Adrenal gland (tissue), 5 donors: Measurements from ENCODE around the gene CRADD.

Source experiments
- POLR2A ChIP-seq, 2 donors: fragments of 450-650 bp; IDR thresholded peaks; one replicate each; pipeline ENCODE4 v1.6.1; 2017; ENCODE audit warnings: antibody characterized with exemption in 2 of 2, mild to moderate bottlenecking in 2 of 2, moderate library complexity in 1 of 2
- TF ChIP-seq, protein P1 (sequence below), 6 experiments: fragments of 450-650 bp in 4 of 6; fragments of 200-600 bp in 2 of 6; sonication (generic) in 1 of 6; IDR thresholded peaks; 1 replicate in 5 of 6; 2 replicates in 1 of 6; pipeline versions ENCODE4 v1.5.1 to v1.8.0; 2016 to 2021; ENCODE audit warnings: antibody characterized with exemption in 6 of 6, mild to moderate bottlenecking in 2 of 6, moderate library complexity in 1 of 6
- donor health status: DM: no; HTN: no; CAD: no.

DNA sequence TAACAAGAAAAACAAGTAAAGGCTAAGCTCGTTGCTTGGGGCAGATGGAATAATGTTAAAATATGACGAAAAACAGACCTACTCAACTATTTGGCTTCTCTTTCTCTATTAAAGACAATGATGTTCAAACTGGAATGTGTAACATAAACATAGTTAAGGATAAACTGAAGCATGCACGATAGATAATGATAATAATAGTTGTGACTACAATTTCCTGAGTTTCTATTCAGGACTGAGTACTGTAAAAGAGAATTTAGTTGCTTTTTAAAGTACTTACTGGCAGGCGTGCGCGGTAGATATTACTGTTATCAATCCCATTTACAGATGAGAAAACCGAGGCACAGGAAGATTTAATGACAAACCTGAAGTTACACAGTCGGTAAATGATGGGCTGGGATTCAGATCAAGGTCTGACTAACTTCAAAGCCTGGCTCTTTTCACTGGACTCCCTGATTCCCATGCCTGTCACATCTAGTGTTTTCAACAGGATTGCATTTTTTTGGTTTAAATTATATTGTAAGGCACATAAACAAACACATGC is 103.0 kb downstream of the CRADD start:
- TF ChIP-seq, protein P1, sequence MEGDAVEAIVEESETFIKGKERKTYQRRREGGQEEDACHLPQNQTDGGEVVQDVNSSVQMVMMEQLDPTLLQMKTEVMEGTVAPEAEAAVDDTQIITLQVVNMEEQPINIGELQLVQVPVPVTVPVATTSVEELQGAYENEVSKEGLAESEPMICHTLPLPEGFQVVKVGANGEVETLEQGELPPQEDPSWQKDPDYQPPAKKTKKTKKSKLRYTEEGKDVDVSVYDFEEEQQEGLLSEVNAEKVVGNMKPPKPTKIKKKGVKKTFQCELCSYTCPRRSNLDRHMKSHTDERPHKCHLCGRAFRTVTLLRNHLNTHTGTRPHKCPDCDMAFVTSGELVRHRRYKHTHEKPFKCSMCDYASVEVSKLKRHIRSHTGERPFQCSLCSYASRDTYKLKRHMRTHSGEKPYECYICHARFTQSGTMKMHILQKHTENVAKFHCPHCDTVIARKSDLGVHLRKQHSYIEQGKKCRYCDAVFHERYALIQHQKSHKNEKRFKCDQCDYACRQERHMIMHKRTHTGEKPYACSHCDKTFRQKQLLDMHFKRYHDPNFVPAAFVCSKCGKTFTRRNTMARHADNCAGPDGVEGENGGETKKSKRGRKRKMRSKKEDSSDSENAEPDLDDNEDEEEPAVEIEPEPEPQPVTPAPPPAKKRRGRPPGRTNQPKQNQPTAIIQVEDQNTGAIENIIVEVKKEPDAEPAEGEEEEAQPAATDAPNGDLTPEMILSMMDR (IDR thresholded peaks at IDR 0.05), result no peak
- TF ChIP-seq POLR2A (IDR thresholded peaks at IDR 0.05), result no peak
